ENCODE results near the gene MAN1C1.
"Not testable (repeated sequence)": the region's sequence is repeated elsewhere in the genome, so short reads cannot be mapped to it uniquely, and the experiment has no call there.

The MAN1C1 gene

GRCh38 chr1:25581764-25582163, 34.8 kb upstream of the MAN1C1 start:
- DNase-seq (ENCODE audit: insufficient read length, low spot score) (no peak), FAIRE-seq (no peak)
- no peak for TF ChIP-seq POLR2A (IDR thresholded peaks at IDR 0.05; ENCODE audit: low read depth, low read length)
- no peak for TF ChIP-seq SPI1 (IDR thresholded peaks at IDR 0.05; ENCODE audit: low read depth, low read length)
- TF ChIP-seq POLR2AphosphoS5 (IDR thresholded peaks at IDR 0.05; ENCODE audit: low read depth, low read length), result no peak
- no peak for TF ChIP-seq TAF1 (IDR thresholded peaks at IDR 0.05; ENCODE audit: low read depth, low read length)
- TF ChIP-seq PAX5 (IDR thresholded peaks at IDR 0.05; ENCODE audit: insufficient read depth, low read length, severe bottlenecking), result no peak
- TF ChIP-seq POU2F2 (IDR thresholded peaks at IDR 0.05; ENCODE audit: low read depth, low read length), result no peak

GRCh38 chr1:25583519-25584370, 32.8 kb upstream of the MAN1C1 start:
- DNase-seq (ENCODE audit: insufficient read length, low spot score) (no peak), FAIRE-seq (peak; percentile 9)
- TF ChIP-seq POU2F2 (IDR thresholded peaks at IDR 0.05; ENCODE audit: low read depth, low read length) (no peak), TAF1 (IDR thresholded peaks at IDR 0.05; ENCODE audit: low read depth, low read length) (no peak), PAX5 (IDR thresholded peaks at IDR 0.05; ENCODE audit: insufficient read depth, low read length, severe bottlenecking) (no peak), SPI1 (IDR thresholded peaks at IDR 0.05; ENCODE audit: low read depth, low read length) (no peak), POLR2AphosphoS5 (IDR thresholded peaks at IDR 0.05; ENCODE audit: low read depth, low read length) (no peak), POLR2A (IDR thresholded peaks at IDR 0.05; ENCODE audit: low read depth, low read length) (no peak)

GRCh38 chr1:25586181-25586588, 30.4 kb upstream of the MAN1C1 start:
- FAIRE-seq, result peak; percentile 61
- TF ChIP-seq POLR2A (IDR thresholded peaks at IDR 0.05; ENCODE audit: low read depth, low read length) (no peak), PAX5 (IDR thresholded peaks at IDR 0.05; ENCODE audit: insufficient read depth, low read length, severe bottlenecking) (no peak), POLR2AphosphoS5 (IDR thresholded peaks at IDR 0.05; ENCODE audit: low read depth, low read length) (no peak)
- DNase-seq (ENCODE audit: insufficient read length, low spot score), result no peak

GRCh38 chr1:25587290-25587689, 29.3 kb upstream of the MAN1C1 start:
- TF ChIP-seq POLR2AphosphoS5 (IDR thresholded peaks at IDR 0.05; ENCODE audit: low read depth, low read length) (no peak), POU2F2 (IDR thresholded peaks at IDR 0.05; ENCODE audit: low read depth, low read length) (no peak), PAX5 (IDR thresholded peaks at IDR 0.05; ENCODE audit: insufficient read depth, low read length, severe bottlenecking) (no peak), SPI1 (IDR thresholded peaks at IDR 0.05; ENCODE audit: low read depth, low read length) (no peak), POLR2A (IDR thresholded peaks at IDR 0.05; ENCODE audit: low read depth, low read length) (no peak), TAF1 (IDR thresholded peaks at IDR 0.05; ENCODE audit: low read depth, low read length) (no peak)
- DNase-seq (ENCODE audit: insufficient read length, low spot score) (no peak), FAIRE-seq (no peak)

- FAIRE-seq; DNase-seq (ENCODE audit: insufficient read length, low spot score): not testable (repeated sequence)
These were observed 28.4 kb upstream of the MAN1C1 start for GRCh38 chr1:25588224-25588623.

GRCh38 chr1:25588786-25589185, 27.8 kb upstream of the MAN1C1 start:
- DNase-seq (ENCODE audit: insufficient read length, low spot score); FAIRE-seq: not testable (repeated sequence)

- FAIRE-seq (no peak), DNase-seq (ENCODE audit: insufficient read length, low spot score) (no peak)
- TF ChIP-seq POU2F2 (IDR thresholded peaks at IDR 0.05; ENCODE audit: low read depth, low read length), result no peak
- TF ChIP-seq POLR2AphosphoS5 (IDR thresholded peaks at IDR 0.05; ENCODE audit: low read depth, low read length), result no peak
- TF ChIP-seq POLR2A (IDR thresholded peaks at IDR 0.05; ENCODE audit: low read depth, low read length), result no peak
- TF ChIP-seq PAX5 (IDR thresholded peaks at IDR 0.05; ENCODE audit: insufficient read depth, low read length, severe bottlenecking), result no peak
- TF ChIP-seq TAF1 (IDR thresholded peaks at IDR 0.05; ENCODE audit: low read depth, low read length), result no peak
- TF ChIP-seq SPI1 (IDR thresholded peaks at IDR 0.05; ENCODE audit: low read depth, low read length), result no peak
These were observed 26.3 kb upstream of the MAN1C1 start for GRCh38 chr1:25590096-25590824.

GRCh38 chr1:25593861-25594260, 22.7 kb upstream of the MAN1C1 start:
- FAIRE-seq (no peak), DNase-seq (ENCODE audit: insufficient read length, low spot score) (no peak)
- TF ChIP-seq POLR2AphosphoS5 (IDR thresholded peaks at IDR 0.05; ENCODE audit: low read depth, low read length) (no peak), TAF1 (IDR thresholded peaks at IDR 0.05; ENCODE audit: low read depth, low read length) (no peak), POU2F2 (IDR thresholded peaks at IDR 0.05; ENCODE audit: low read depth, low read length) (no peak), SPI1 (IDR thresholded peaks at IDR 0.05; ENCODE audit: low read depth, low read length) (no peak), POLR2A (IDR thresholded peaks at IDR 0.05; ENCODE audit: low read depth, low read length) (no peak), PAX5 (IDR thresholded peaks at IDR 0.05; ENCODE audit: insufficient read depth, low read length, severe bottlenecking) (no peak)

GRCh38 chr1:25594971-25595370, 21.6 kb upstream of the MAN1C1 start:
- TF ChIP-seq SPI1 (IDR thresholded peaks at IDR 0.05; ENCODE audit: low read depth, low read length) (no peak), TAF1 (IDR thresholded peaks at IDR 0.05; ENCODE audit: low read depth, low read length) (no peak), POU2F2 (IDR thresholded peaks at IDR 0.05; ENCODE audit: low read depth, low read length) (no peak), POLR2A (IDR thresholded peaks at IDR 0.05; ENCODE audit: low read depth, low read length) (no peak), POLR2AphosphoS5 (IDR thresholded peaks at IDR 0.05; ENCODE audit: low read depth, low read length) (no peak), PAX5 (IDR thresholded peaks at IDR 0.05; ENCODE audit: insufficient read depth, low read length, severe bottlenecking) (no peak)
- no peak for DNase-seq (ENCODE audit: insufficient read length, low spot score)
- FAIRE-seq, result no peak

GRCh38 chr1:25596641-25597040, 19.9 kb upstream of the MAN1C1 start:
- not testable (repeated sequence) for FAIRE-seq; DNase-seq (ENCODE audit: insufficient read length, low spot score)

All from GM12891 (cell line).